Peyer's patch (tissue), 4 donors: ENCODE measurements around the gene AGER. TPM values are rescaled to one million over a fixed set of nuclear protein-coding genes. Genes with fewer than 3 reads are reported as not detected.

Source experiments
- DNase-seq, 3 donors: peaks; one replicate each; pipeline ENCODE4 v3.0.0-alpha.2; 2017 to 2019
- H3K27ac ChIP-seq, 4 donors: fragments of 200-600 bp; sonication (generic); one replicate each; pipeline ENCODE4 v1.5.1; 2016 to 2019
- H3K27me3 ChIP-seq, 2 donors: fragments of 200-600 bp; sonication (generic); one replicate each; pipeline ENCODE4 v1.5.1; 2019
- H3K36me3 ChIP-seq, 3 donors: fragments of 200-600 bp; sonication (generic); one replicate each; pipeline ENCODE4 v1.5.1; 2016 to 2019
- H3K4me1 ChIP-seq, 4 donors: fragments of 200-600 bp; sonication (generic); one replicate each; pipeline ENCODE4 v1.5.1; 2016 to 2019
- H3K4me3 ChIP-seq, 4 donors: fragments of 200-600 bp; sonication (generic); 1 replicate in 3 of 4; 2 replicates in 1 of 4; pipeline ENCODE4 v1.5.1; 2016 to 2019; ENCODE audit warnings: mild to moderate bottlenecking in 1 of 4
- H3K9me3 ChIP-seq, 4 donors: fragments of 200-600 bp; sonication (generic); one replicate each; pipeline ENCODE4 v1.5.1; 2016 to 2019; ENCODE audit warnings: mild to moderate bottlenecking in 1 of 4
- POLR2A ChIP-seq, 2 donors: fragments of 450-650 bp; IDR thresholded peaks; one replicate each; pipeline ENCODE4 v1.5.1; 2017; ENCODE audit warnings: antibody characterized with exemption in 2 of 2, mild to moderate bottlenecking in 2 of 2, moderate library complexity in 2 of 2
- total RNA-seq, 4 donors: library from RNA; depleted of rRNA; stranded (reverse); fragments of >200 nt; gene quantifications; one replicate each; pipeline ENCODE4 v1.1.0, GENCODE V29; 2016
- TF ChIP-seq, protein P1 (sequence below), 6 experiments: fragments of 450-650 bp in 4 of 6; fragments of 200-600 bp in 2 of 6; sonication (generic) in 1 of 6; IDR thresholded peaks; one replicate each; pipeline ENCODE4 v1.5.1; 2017 to 2019; ENCODE audit warnings: antibody characterized with exemption in 6 of 6, mild to moderate bottlenecking in 3 of 6, moderate library complexity in 1 of 6

AGER gene
- total RNA-seq, 4 donors from 2014 or later = 2.8 to 31.4 (median 9.2) TPM

DNA sequence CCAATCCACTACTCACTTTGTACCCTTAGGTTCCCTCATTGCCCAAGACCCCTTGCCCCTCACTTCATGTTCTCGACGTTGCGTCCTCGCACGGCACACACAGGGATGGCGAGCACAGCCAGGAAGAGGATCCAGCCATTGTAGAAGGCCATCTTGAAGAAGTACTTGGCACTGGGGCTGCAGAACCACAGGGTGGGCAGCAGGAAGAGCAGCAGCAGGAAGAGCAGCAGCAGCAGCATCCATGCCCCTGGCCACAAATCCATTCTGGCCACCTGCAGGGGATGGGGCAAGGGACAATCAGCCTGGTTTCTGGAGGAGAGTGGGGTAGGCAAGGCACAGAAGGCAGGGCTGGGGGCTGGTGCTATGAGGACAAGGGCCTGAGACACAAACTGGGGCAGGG, 12.8 kb downstream of the AGER start:
- H3K36me3 ChIP-seq = peaks cover 0 to 41% (median 0%) of the 10 kb centered on the region in 3 donors

DNA sequence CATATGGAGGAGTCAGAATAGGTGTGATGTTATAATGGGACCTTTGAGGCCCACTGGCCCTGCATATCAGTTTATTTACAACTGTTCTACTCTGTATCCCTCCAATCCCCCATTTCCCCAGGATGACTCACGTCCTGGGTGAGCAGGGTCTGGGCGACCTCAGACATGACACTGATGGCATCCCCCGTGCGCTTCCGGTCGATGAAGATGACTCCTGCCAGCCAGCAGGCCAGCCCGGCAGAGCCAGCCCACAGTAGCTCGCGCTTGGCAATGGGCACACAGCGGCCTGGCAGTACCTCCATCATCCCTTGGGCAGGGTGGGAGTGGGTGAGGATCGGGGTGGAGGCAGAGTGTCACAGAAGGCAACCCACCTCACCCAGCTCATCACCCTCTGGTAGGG, 13.8 kb downstream of the AGER start:
- Histone ChIP-seq H3K4me3 (no peak overlapping the region), H3K4me1 (peaks cover 0 to 11% (median 3%) of the 10 kb centered on the region in 4 donors), H3K27ac (no peak overlapping the region), H3K36me3 (peaks cover 0 to 44% (median 0%) of the 10 kb centered on the region in 3 donors), H3K27me3 (no peaks in the 10 kb centered on the region), H3K9me3 (no peaks in the 10 kb centered on the region)
- no peak for TF ChIP-seq POLR2A (IDR thresholded peaks at IDR 0.05)
- TF ChIP-seq, protein P1, sequence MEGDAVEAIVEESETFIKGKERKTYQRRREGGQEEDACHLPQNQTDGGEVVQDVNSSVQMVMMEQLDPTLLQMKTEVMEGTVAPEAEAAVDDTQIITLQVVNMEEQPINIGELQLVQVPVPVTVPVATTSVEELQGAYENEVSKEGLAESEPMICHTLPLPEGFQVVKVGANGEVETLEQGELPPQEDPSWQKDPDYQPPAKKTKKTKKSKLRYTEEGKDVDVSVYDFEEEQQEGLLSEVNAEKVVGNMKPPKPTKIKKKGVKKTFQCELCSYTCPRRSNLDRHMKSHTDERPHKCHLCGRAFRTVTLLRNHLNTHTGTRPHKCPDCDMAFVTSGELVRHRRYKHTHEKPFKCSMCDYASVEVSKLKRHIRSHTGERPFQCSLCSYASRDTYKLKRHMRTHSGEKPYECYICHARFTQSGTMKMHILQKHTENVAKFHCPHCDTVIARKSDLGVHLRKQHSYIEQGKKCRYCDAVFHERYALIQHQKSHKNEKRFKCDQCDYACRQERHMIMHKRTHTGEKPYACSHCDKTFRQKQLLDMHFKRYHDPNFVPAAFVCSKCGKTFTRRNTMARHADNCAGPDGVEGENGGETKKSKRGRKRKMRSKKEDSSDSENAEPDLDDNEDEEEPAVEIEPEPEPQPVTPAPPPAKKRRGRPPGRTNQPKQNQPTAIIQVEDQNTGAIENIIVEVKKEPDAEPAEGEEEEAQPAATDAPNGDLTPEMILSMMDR (IDR thresholded peaks at IDR 0.05) = no peak
- peak in 1 of 3 donors; percentile 21 for DNase-seq

More for the DNA sequence above, 12.8 kb downstream of the AGER start:
- TF ChIP-seq, protein P1 (IDR thresholded peaks at IDR 0.05) = no peak
- no peak for TF ChIP-seq POLR2A (IDR thresholded peaks at IDR 0.05)
- Histone ChIP-seq H3K4me3 (no peak overlapping the region), H3K4me1 (peaks cover 0 to 14% (median 3%) of the 10 kb centered on the region in 4 donors), H3K27me3 (no peaks in the 10 kb centered on the region), H3K27ac (no peak overlapping the region), H3K9me3 (no peaks in the 10 kb centered on the region)
- no peak for DNase-seq

DNA sequence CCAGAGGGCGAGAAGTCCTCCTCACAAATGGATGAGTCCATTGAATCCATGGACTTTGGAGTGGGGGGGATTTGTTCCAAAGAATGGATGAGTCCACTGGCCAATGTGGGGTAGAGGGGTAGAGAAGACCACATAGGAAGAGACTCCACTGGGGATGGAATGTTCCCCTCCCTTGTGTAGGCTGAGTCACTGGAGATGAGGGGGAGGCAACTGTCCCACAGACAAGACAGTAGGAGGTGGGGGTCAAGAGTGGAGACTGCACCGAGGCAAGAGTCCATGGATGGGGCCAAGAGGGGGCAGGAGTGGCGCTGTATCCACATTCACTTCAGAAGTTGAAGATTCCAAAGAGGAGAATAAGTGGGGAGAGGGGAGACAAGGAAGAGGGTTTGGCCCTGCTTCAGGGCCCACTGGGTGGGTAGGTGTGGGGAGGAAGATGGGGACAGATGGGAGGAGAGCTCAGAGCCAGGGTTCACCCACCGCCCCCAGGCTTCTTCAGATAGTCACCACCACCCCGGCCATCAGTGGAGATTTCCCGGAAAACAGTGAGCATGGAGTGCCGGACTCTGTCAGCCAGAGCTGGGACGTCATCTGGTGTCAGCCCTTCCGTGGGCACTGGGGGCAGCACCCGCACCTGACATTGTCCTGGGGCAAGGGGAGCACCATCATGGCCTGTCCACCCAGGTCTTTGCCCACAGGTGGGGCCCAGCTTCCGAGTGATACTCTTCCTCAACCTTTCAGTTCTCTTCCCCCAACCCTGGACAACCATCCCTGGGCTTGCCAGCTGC, 15.1 kb downstream of the AGER start:
- TF ChIP-seq, protein P1 (IDR thresholded peaks at IDR 0.05) = no peak
- Histone ChIP-seq H3K27me3 (no peaks in the 10 kb centered on the region), H3K9me3 (no peaks in the 10 kb centered on the region), H3K4me3 (no peak overlapping the region), H3K36me3 (peaks cover 0 to 44% (median 0%) of the 10 kb centered on the region in 3 donors), H3K27ac (no peak overlapping the region), H3K4me1 (peaks cover 0 to 4% (median 0%) of the 10 kb centered on the region in 4 donors)
- DNase-seq = peak in 1 of 3 donors; percentile 23

DNA sequence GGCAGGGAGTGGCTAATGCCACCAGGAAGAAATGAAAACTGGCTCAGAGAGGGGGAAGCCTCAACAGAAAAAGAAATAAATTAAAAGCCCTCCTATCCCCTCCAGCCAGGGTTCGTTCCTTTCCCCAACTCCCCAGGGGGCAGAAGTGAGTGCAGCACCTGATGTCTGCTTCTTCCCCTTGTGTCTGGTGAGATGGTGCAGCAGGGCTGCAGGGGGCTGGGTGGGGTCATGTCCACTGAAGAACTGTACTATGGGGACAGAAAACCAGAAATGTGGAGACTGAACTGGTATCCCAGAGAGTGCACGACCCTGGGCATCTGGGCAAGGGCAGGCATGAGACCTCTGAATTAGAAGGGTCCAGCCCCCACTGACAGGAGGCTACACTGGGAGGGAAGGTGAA, 15.7 kb downstream of the AGER start:
- TF ChIP-seq POLR2A (IDR thresholded peaks at IDR 0.05) = no peak
- TF ChIP-seq, protein P1 (IDR thresholded peaks at IDR 0.05) = no peak
- H3K27me3 ChIP-seq = no peaks in the 10 kb centered on the region
- H3K4me1 ChIP-seq = peaks cover 0 to 4% (median 0%) of the 10 kb centered on the region in 4 donors
- H3K4me3 ChIP-seq = no peak overlapping the region
- no peak overlapping the region for H3K27ac ChIP-seq
- DNase-seq = peak in 1 of 3 donors; percentile 16
- H3K9me3 ChIP-seq = no peaks in the 10 kb centered on the region
- H3K36me3 ChIP-seq = peaks cover 0 to 44% (median 0%) of the 10 kb centered on the region in 3 donors

DNA sequence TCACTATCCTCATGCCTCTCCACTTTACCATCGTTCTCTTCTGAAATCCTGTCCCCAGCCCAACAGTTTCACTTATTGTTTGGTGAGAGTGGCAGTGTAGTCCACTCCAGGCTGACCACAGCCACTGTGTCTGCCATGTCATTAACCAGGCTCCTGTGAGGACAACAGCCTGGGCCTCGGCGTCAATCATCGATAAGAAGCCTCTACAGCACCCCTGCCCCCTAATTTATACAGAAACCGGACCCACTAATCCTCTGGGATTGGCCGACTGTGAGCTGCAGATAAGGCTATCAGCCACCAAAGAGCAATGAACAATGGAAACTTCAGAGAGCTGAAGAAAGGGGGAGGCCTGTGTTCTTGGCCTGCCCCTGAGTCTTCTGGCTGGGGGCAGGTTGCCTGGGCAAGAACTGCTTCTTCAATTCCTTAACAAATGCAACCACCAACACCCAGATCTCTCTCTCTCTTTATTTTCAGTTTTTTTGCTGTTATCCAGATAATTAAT, 16.2 kb downstream of the AGER start:
- H3K27me3 ChIP-seq = no peaks in the 10 kb centered on the region
- H3K27ac ChIP-seq = no peak overlapping the region
- no peak overlapping the region for H3K4me3 ChIP-seq
- peaks cover 0 to 1% (median 0%) of the 10 kb centered on the region in 4 donors for H3K4me1 ChIP-seq
- peaks cover 0 to 44% (median 0%) of the 10 kb centered on the region in 3 donors for H3K36me3 ChIP-seq
- no peaks in the 10 kb centered on the region for H3K9me3 ChIP-seq
- TF ChIP-seq, protein P1 (IDR thresholded peaks at IDR 0.05) = no peak
- TF ChIP-seq POLR2A (IDR thresholded peaks at IDR 0.05) = no peak
- peak in 1 of 3 donors; percentile 5 for DNase-seq
